Glutamatergic neuron (in vitro differentiated cells): ENCODE measurements around the gene DGKI. TPM values are rescaled to one million over a fixed set of nuclear protein-coding genes. Genes with fewer than 3 reads are reported as not detected.

Experiments used
- DNase-seq: peaks from one replicate; pipeline ENCODE4 v3.0.0; 2022
- H3K27ac Mint-ChIP-seq: one replicate; pipeline ENCODE4 v1.8.0; 2020; ENCODE audit warnings: mild to moderate bottlenecking, mixed read lengths, inconsistent platforms; ENCODE audit not compliant: unreplicated experiment
- H3K27me3 Mint-ChIP-seq: one replicate; pipeline ENCODE4 v1.8.0; 2020; ENCODE audit warnings: mild to moderate bottlenecking, moderate library complexity, mixed read lengths, inconsistent platforms; ENCODE audit not compliant: unreplicated experiment
- H3K36me3 Mint-ChIP-seq: one replicate; pipeline ENCODE4 v1.8.0; 2020; ENCODE audit warnings: mild to moderate bottlenecking, mixed read lengths, inconsistent platforms; ENCODE audit not compliant: unreplicated experiment
- H3K4me1 Mint-ChIP-seq: one replicate; pipeline ENCODE4 v1.8.0; 2020; ENCODE audit warnings: mild to moderate bottlenecking, low read depth, mixed read lengths, inconsistent platforms; ENCODE audit not compliant: unreplicated experiment
- H3K4me3 Mint-ChIP-seq: one replicate; pipeline ENCODE4 v1.8.0; 2020; ENCODE audit warnings: mild to moderate bottlenecking, mixed read lengths, inconsistent platforms; ENCODE audit not compliant: unreplicated experiment
- H3K9me3 Mint-ChIP-seq: one replicate; pipeline ENCODE4 v1.8.0; 2020; ENCODE audit warnings: mild to moderate bottlenecking, moderate library complexity, mixed read lengths, inconsistent platforms; ENCODE audit not compliant: unreplicated experiment
- total RNA-seq: library from RNA; stranded (reverse); fragmentation: NEBNext Ultra II Directional; extraction: Animal tissue kit (Norgen Biotek cat#: 25700); gene quantifications from one replicate; pipeline ENCODE4 v1.2.1, GENCODE V29; 2021; ENCODE audit not compliant: unreplicated experiment
- TF ChIP-seq, protein P1 (sequence below): fragments of 200-600 bp; sonication (generic); IDR thresholded peaks from one replicate; pipeline ENCODE4 v1.5.0; 2021; ENCODE audit not compliant: partially characterized antibody, unreplicated experiment

The DGKI gene
- total RNA-seq, 1 donor from 2014 or later: 19.4 TPM

DNA sequence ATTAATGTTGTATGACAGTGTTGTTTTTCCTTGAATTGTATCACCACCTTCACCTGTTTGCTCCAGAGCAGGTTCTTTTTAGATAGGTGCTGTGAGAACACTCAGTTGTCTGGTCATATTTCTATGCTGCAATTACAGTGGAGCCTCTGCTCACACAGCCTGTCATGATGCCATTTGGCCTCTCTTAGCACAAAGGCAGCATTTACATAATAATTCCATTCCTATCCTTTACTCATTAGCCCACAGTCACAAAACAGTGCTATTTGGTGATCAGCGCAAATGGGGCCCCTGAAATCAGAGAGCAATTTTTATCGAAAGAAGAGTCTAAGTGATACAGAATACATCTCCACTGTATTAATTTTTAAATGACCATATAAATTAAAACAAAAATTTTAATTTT lies 13.8 kb upstream of the DGKI start:
- H3K36me3 Mint-ChIP-seq: peaks cover 4% of the 10 kb centered on the region
- H3K27me3 Mint-ChIP-seq: peaks cover 1% of the 10 kb centered on the region
- H3K9me3 Mint-ChIP-seq: peaks cover 1% of the 10 kb centered on the region
- peaks cover 3% of the 10 kb centered on the region for H3K4me1 Mint-ChIP-seq
- no peak overlapping the region for H3K4me3 Mint-ChIP-seq
- TF ChIP-seq, protein P1, sequence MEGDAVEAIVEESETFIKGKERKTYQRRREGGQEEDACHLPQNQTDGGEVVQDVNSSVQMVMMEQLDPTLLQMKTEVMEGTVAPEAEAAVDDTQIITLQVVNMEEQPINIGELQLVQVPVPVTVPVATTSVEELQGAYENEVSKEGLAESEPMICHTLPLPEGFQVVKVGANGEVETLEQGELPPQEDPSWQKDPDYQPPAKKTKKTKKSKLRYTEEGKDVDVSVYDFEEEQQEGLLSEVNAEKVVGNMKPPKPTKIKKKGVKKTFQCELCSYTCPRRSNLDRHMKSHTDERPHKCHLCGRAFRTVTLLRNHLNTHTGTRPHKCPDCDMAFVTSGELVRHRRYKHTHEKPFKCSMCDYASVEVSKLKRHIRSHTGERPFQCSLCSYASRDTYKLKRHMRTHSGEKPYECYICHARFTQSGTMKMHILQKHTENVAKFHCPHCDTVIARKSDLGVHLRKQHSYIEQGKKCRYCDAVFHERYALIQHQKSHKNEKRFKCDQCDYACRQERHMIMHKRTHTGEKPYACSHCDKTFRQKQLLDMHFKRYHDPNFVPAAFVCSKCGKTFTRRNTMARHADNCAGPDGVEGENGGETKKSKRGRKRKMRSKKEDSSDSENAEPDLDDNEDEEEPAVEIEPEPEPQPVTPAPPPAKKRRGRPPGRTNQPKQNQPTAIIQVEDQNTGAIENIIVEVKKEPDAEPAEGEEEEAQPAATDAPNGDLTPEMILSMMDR: no peak
- no peak for DNase-seq
- H3K27ac Mint-ChIP-seq: no peak overlapping the region

DNA sequence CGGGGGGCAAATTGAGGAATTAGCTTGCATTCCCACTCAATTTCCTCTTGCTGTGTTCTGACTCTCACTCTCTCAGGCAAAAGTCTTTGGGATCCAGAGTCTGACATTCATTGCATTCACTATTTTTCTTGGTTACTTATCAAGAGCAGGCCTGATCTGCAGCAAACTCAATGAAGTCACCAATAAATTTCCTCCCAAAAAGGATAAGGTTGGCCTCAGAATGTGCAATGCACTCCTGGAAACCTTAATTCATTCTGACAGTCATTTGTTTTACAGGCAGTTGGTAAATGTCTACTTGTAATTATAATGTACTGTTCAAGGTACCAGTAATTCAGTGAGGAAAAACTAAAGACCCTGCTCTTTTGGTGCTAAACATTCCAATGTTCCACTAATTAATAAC lies 6.3 kb upstream of the DGKI start:
- H3K27me3 Mint-ChIP-seq: peaks cover 4% of the 10 kb centered on the region
- H3K9me3 Mint-ChIP-seq: peaks cover 1% of the 10 kb centered on the region
- DNase-seq: no peak
- no peaks in the 10 kb centered on the region for H3K4me1 Mint-ChIP-seq
- H3K36me3 Mint-ChIP-seq: no peaks in the 10 kb centered on the region
- H3K27ac Mint-ChIP-seq: no peak overlapping the region
- no peak overlapping the region for H3K4me3 Mint-ChIP-seq
- TF ChIP-seq, protein P1: no peak

DNA sequence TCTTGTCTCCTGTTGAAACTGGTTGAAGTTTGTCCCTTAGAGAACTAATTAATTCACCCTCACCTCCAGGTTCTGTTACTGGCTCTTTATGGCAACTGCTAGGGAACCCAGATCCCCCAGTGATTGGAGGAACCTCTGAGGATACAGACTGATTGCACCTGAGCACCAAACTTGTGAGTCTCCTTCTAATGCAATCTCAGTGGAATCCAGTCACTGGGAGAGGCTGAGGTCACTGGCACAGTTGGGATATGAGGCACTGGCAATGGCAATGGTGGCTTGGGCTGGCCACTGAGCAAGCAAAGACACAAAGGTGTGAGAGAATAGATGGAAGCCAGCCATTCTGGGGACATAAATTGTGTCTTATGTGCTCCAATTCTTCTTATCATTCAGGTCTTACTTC lies 5.3 kb upstream of the DGKI start:
- H3K9me3 Mint-ChIP-seq: peaks cover 1% of the 10 kb centered on the region
- no peaks in the 10 kb centered on the region for H3K4me1 Mint-ChIP-seq
- TF ChIP-seq, protein P1: no peak
- H3K4me3 Mint-ChIP-seq: no peak overlapping the region
- H3K36me3 Mint-ChIP-seq: no peaks in the 10 kb centered on the region
- peaks cover 11% of the 10 kb centered on the region for H3K27me3 Mint-ChIP-seq
- DNase-seq: no peak
- no peak overlapping the region for H3K27ac Mint-ChIP-seq

DNA sequence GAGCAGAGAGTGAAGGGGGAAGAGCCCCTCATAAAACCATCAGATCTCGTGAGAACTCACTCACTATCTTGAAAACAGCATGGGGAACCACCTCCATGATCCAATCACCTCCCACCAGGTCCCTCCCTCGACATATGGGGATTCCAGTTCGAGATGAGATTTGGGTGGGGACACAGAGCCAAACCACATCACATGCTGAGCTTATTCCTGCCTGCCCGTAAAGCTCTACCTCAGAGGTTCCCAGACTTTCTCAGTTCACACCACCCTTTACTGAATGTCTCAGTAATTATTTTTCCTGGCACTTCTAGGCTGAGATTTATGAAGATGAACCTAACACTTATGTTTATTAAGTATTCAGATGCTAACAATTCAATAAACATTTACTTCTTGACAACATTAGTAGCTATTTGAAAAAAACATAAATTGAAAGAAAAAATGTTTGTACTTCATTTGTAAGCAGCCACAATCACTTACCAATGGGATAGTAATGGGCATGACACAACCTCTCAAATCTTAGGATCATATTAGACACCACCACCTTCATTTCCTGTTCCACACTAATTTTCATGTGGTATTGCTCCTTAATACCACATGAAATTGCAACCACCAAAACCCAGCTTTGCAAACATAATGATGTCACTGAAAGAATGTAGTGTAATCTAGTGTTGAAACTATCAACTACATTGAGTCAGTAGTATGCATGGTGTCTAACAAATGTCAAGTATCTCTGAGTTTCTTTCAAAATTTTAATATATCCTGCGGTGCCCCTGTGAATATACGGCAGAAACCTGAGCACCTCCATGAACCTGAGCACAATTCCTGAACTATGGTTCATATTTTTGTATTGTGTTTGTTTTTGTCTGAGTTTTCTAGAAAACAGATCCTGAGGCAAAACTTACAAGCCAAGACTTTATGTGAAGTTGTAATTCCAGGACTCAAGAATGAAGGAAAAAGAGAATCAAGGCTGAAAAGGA lies 4.5 kb upstream of the DGKI start:
- no peak overlapping the region for H3K27ac Mint-ChIP-seq
- no peaks in the 10 kb centered on the region for H3K4me1 Mint-ChIP-seq
- TF ChIP-seq, protein P1: no peak
- H3K9me3 Mint-ChIP-seq: peaks cover 1% of the 10 kb centered on the region
- H3K27me3 Mint-ChIP-seq: peaks cover 11% of the 10 kb centered on the region
- no peak overlapping the region for H3K4me3 Mint-ChIP-seq
- no peak for DNase-seq
- H3K36me3 Mint-ChIP-seq: no peaks in the 10 kb centered on the region

DNA sequence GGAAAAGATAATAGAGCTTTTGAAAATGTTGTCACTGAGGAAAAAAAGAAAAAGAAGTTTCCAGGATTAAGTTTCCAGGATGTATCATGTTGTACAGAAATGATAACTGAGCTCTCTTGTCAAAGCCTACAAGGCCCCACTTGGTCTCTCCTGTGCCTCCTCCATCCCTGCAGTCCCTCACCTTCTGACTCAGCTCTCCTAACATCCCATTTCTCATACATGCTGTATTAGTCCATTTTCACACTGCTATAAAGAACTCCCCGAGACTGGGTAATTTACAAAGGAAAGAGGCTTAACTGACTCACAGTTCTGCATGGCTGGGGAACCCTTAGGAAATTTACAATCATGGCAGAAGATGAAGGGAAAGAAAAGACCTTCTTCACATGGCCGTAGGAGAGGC lies 3.8 kb upstream of the DGKI start:
- TF ChIP-seq, protein P1: no peak
- Mint-ChIP-seq H3K9me3 (no peaks in the 10 kb centered on the region), H3K4me1 (peaks cover 3% of the 10 kb centered on the region), H3K27me3 (peaks cover 16% of the 10 kb centered on the region), H3K4me3 (no peak overlapping the region), H3K36me3 (no peaks in the 10 kb centered on the region), H3K27ac (no peak overlapping the region)
- DNase-seq: no peak
